IPS DF 6.9 (cell line): ENCODE data around the gene CEP128.
"Not testable (repeated sequence)": the region's sequence is repeated elsewhere in the genome, so short reads cannot be mapped to it uniquely, and the experiment has no call there.

Experiments used
- DNase-seq: peaks from one replicate; pipeline ENCODE4 v3.0.0-alpha.2; 2013; ENCODE audit warnings: low read depth, low spot score
- H3K27ac ChIP-seq: one replicate; pipeline ENCODE4 v1.5.1; 2013; ENCODE audit warnings: low read length, control low read depth
- H3K27me3 ChIP-seq: 2 replicates; pipeline ENCODE4 v1.6.1; 2013; ENCODE audit warnings: mild to moderate bottlenecking, low read length; ENCODE audit not compliant: control insufficient read depth, insufficient read depth
- H3K36me3 ChIP-seq: 2 replicates; pipeline ENCODE4 v1.6.1; 2013; ENCODE audit warnings: low read length; ENCODE audit not compliant: control insufficient read depth, insufficient read depth
- H3K4me1 ChIP-seq: 2 replicates; pipeline ENCODE4 v1.6.1; 2013; ENCODE audit warnings: low read length; ENCODE audit not compliant: control insufficient read depth, insufficient read depth
- H3K4me3 ChIP-seq: 2 replicates; pipeline ENCODE4 v1.5.1; 2013; ENCODE audit warnings: mild to moderate bottlenecking, low read length
- H3K9me3 ChIP-seq: 2 replicates; pipeline ENCODE4 v1.6.1; 2013; ENCODE audit warnings: low read length, inconsistent platforms; ENCODE audit not compliant: control insufficient read depth, insufficient read depth
- WGBS: extraction: QIAGEN DNeasy Blood & Tissue Kit; methylation state at CpG from one replicate; pipeline ENCODE4 v1.1.7; 2013; ENCODE audit warnings: mixed read lengths, missing lambda C conversion rate; ENCODE audit not compliant: insufficient read length, insufficient coverage; 5-methylcytosine and 5-hydroxymethylcytosine counted together

The CEP128 gene

GRCh38 chr14:80930836-80931389 is 10.6 kb downstream of the CEP128 start:
- Histone ChIP-seq H3K9me3 (no peaks in the 10 kb centered on the region), H3K4me1 (no peaks in the 10 kb centered on the region), H3K27me3 (no peaks in the 10 kb centered on the region), H3K27ac (no peak overlapping the region), H3K36me3 (no peaks in the 10 kb centered on the region), H3K4me3 (no peak overlapping the region)
- no CpG with 5 or more reads among the region's 8 CpGs for WGBS
- DNase-seq = no peak

- no peaks in the 10 kb centered on the region for H3K27me3 ChIP-seq
- no peak for DNase-seq
- H3K36me3 ChIP-seq = no peaks in the 10 kb centered on the region
- H3K9me3 ChIP-seq = no peaks in the 10 kb centered on the region
- no peaks in the 10 kb centered on the region for H3K4me1 ChIP-seq
- H3K4me3 ChIP-seq = no peak overlapping the region
- H3K27ac ChIP-seq = no peak overlapping the region
- WGBS = no CpG with 5 or more reads among the region's 5 CpGs
These were observed 11.4 kb downstream of the CEP128 start for GRCh38 chr14:80930095-80930494.

GRCh38 chr14:80927083-80927989 is 14.2 kb downstream of the CEP128 start:
- Histone ChIP-seq H3K9me3 (no peaks in the 10 kb centered on the region), H3K27ac (no peak overlapping the region), H3K4me3 (no peak overlapping the region), H3K27me3 (no peaks in the 10 kb centered on the region), H3K36me3 (no peaks in the 10 kb centered on the region), H3K4me1 (no peaks in the 10 kb centered on the region)
- no CpG with 5 or more reads among the region's 8 CpGs for WGBS
- no peak for DNase-seq

GRCh38 chr14:80926397-80927082 is 15.0 kb downstream of the CEP128 start:
- Histone ChIP-seq H3K27me3 (no peaks in the 10 kb centered on the region), H3K9me3 (no peaks in the 10 kb centered on the region), H3K4me1 (no peaks in the 10 kb centered on the region), H3K36me3 (no peaks in the 10 kb centered on the region), H3K27ac (no peak overlapping the region), H3K4me3 (no peak overlapping the region)
- no peak for DNase-seq
- no CpG with 5 or more reads among the region's 4 CpGs for WGBS

GRCh38 chr14:80924365-80925103 is 17.0 kb downstream of the CEP128 start:
- Histone ChIP-seq H3K27me3 (no peaks in the 10 kb centered on the region), H3K4me1 (no peaks in the 10 kb centered on the region), H3K36me3 (no peaks in the 10 kb centered on the region), H3K4me3 (no peak overlapping the region), H3K27ac (no peak overlapping the region), H3K9me3 (no peaks in the 10 kb centered on the region)
- no peak for DNase-seq
- WGBS = no CpG with 5 or more reads among the region's 2 CpGs

GRCh38 chr14:80923368-80923767 is 18.2 kb downstream of the CEP128 start:
- Histone ChIP-seq H3K4me1 (no peaks in the 10 kb centered on the region), H3K4me3 (no peak overlapping the region), H3K9me3 (no peaks in the 10 kb centered on the region), H3K27ac (no peak overlapping the region), H3K36me3 (no peaks in the 10 kb centered on the region), H3K27me3 (no peaks in the 10 kb centered on the region)
- no peak for DNase-seq

GRCh38 chr14:80919622-80920021 is 21.9 kb downstream of the CEP128 start:
- no CpG with 5 or more reads among the region's 3 CpGs for WGBS
- H3K27me3 ChIP-seq = no peaks in the 10 kb centered on the region
- no peak overlapping the region for H3K4me3 ChIP-seq
- H3K9me3 ChIP-seq = no peaks in the 10 kb centered on the region
- no peak for DNase-seq
- no peaks in the 10 kb centered on the region for H3K4me1 ChIP-seq
- no peaks in the 10 kb centered on the region for H3K36me3 ChIP-seq
- H3K27ac ChIP-seq = no peak overlapping the region

GRCh38 chr14:80912013-80912412 is 29.5 kb downstream of the CEP128 start:
- no CpG with 5 or more reads among the region's 11 CpGs for WGBS
- H3K27ac ChIP-seq, H3K4me3 ChIP-seq, DNase-seq, H3K4me1 ChIP-seq, H3K36me3 ChIP-seq, H3K27me3 ChIP-seq, H3K9me3 ChIP-seq: not testable (repeated sequence)

GRCh38 chr14:80906946-80907345 is 34.6 kb downstream of the CEP128 start:
- no peak for DNase-seq
- Histone ChIP-seq H3K27me3 (no peaks in the 10 kb centered on the region), H3K4me3 (no peak overlapping the region), H3K4me1 (no peaks in the 10 kb centered on the region), H3K9me3 (no peaks in the 10 kb centered on the region), H3K36me3 (no peaks in the 10 kb centered on the region), H3K27ac (no peak overlapping the region)
- no CpG with 5 or more reads among the region's 4 CpGs for WGBS

- Histone ChIP-seq H3K4me1 (no peaks in the 10 kb centered on the region), H3K9me3 (no peaks in the 10 kb centered on the region), H3K4me3 (no peak overlapping the region), H3K27me3 (no peaks in the 10 kb centered on the region), H3K36me3 (no peaks in the 10 kb centered on the region), H3K27ac (no peak overlapping the region)
- DNase-seq = no peak
- WGBS = no CpG with 5 or more reads among the region's 1 CpG
These were observed 35.2 kb downstream of the CEP128 start for GRCh38 chr14:80906336-80906735.
